Lower lobe of right lung (tissue), 2 donors: ENCODE results near the gene NCOA3. TPM values are rescaled to one million over a fixed set of nuclear protein-coding genes. Genes with fewer than 3 reads are reported as not detected.

Source experiments
- ATAC-seq, 2 donors: fragments of 200-7000 bp; cut with Tn5 transposase; one replicate each; pipeline ENCODE4 v1.9.1; 2020 to 2022; ENCODE audit warnings: mild to moderate bottlenecking in 2 of 2, moderate library complexity in 2 of 2
- DNase-seq: peaks from one replicate; pipeline ENCODE4 v3.0.0-alpha.2; 2020
- H3K27ac ChIP-seq: fragments of 200-600 bp; one replicate; pipeline ENCODE4 v1.8.0; 2022
- H3K27me3 ChIP-seq: fragments of 200-600 bp; one replicate; pipeline ENCODE4 v1.8.0; 2022; ENCODE audit warnings: low read depth
- H3K36me3 ChIP-seq: fragments of 200-600 bp; one replicate; pipeline ENCODE4 v1.8.0; 2022; ENCODE audit warnings: mild to moderate bottlenecking
- H3K4me1 ChIP-seq: fragments of 200-600 bp; one replicate; pipeline ENCODE4 v1.8.0; 2022
- H3K4me3 ChIP-seq: fragments of 200-600 bp; one replicate; pipeline ENCODE4 v1.8.0; 2022; ENCODE audit warnings: mild to moderate bottlenecking
- H3K9me3 ChIP-seq: fragments of 200-600 bp; one replicate; pipeline ENCODE4 v1.8.0; 2022
- intact Hi-C: fragments of 100-400 bp; cut with DNase I; formaldehyde crosslinking; loops from one replicate; pipeline ENCODE4 v1.11.0; 2022
- total RNA-seq: library from RNA; stranded (reverse); fragmentation: NEBNext Ultra II Directional; extraction: Animal tissue kit (Norgen Biotek cat#: 25700); gene quantifications from one replicate; pipeline ENCODE4 v1.2.1, GENCODE V29; 2021
- TF ChIP-seq, protein P1 (sequence below): fragments of 200-600 bp; IDR thresholded peaks from one replicate; pipeline ENCODE4 v1.8.0; 2022; ENCODE audit warnings: antibody characterized with exemption, mild to moderate bottlenecking
- donor health status: DM: no; HTN: yes; CAD: no; lungs with severe emphysema.

The NCOA3 gene
- total RNA-seq, 1 donor from 2014 or later = 42.1 TPM

DNA sequence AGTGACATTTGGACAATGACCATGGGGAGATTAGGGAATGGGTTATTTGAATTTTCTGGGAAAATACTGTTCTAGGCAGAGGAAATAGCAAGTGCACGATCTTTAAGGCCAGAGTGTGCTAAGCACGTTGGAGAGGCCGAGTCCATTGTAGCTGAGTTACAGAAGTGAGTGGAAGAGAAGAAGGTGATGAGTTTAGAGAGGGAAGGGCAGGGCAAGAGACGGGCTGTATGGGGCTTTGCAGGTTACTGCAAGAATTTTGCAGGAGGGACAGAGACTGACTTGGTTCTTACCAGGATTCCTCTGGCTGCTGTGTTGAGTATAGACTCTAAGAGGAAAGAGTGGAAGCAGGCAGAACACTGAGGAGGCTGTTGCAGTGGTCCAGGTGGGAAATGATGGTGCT is 1.1 kb upstream of the NCOA3 start:
- no peaks in the 10 kb centered on the region for H3K36me3 ChIP-seq

DNA sequence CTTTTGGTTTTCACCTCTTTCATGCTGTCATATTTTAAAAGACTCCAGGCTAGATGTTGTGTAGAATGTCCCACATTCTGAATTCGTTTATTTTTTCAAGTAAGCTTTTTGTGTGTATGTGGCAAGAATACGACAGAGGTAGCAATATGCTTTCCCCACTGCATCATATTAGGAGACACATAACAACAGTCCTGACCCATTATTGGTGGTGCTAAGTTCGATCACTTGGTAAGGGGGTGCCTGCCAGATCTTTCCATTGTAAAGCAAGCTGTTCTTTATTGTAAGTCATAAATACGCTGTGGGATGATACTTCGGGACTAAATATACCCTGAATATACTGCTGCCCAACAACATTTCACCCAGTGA is 588 bp upstream of the NCOA3 start:
- ATAC-seq = peak in 1 of 2 donors; percentile 1
- peak overlapping the region; percentile 91 for H3K27ac ChIP-seq
- intact Hi-C loops = no loop called here

More for the DNA sequence above, 1.1 kb upstream of the NCOA3 start:
- Histone ChIP-seq H3K27ac (peak overlapping the region; percentile 91), H3K9me3 (no peaks in the 10 kb centered on the region), H3K4me1 (peaks cover 24% of the 10 kb centered on the region), H3K4me3 (no peak overlapping the region), H3K27me3 (no peaks in the 10 kb centered on the region)
- TF ChIP-seq, protein P1, sequence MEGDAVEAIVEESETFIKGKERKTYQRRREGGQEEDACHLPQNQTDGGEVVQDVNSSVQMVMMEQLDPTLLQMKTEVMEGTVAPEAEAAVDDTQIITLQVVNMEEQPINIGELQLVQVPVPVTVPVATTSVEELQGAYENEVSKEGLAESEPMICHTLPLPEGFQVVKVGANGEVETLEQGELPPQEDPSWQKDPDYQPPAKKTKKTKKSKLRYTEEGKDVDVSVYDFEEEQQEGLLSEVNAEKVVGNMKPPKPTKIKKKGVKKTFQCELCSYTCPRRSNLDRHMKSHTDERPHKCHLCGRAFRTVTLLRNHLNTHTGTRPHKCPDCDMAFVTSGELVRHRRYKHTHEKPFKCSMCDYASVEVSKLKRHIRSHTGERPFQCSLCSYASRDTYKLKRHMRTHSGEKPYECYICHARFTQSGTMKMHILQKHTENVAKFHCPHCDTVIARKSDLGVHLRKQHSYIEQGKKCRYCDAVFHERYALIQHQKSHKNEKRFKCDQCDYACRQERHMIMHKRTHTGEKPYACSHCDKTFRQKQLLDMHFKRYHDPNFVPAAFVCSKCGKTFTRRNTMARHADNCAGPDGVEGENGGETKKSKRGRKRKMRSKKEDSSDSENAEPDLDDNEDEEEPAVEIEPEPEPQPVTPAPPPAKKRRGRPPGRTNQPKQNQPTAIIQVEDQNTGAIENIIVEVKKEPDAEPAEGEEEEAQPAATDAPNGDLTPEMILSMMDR = no peak
- DNase-seq (no peak), ATAC-seq (no peak)
- intact Hi-C loops = no loop called here

DNA sequence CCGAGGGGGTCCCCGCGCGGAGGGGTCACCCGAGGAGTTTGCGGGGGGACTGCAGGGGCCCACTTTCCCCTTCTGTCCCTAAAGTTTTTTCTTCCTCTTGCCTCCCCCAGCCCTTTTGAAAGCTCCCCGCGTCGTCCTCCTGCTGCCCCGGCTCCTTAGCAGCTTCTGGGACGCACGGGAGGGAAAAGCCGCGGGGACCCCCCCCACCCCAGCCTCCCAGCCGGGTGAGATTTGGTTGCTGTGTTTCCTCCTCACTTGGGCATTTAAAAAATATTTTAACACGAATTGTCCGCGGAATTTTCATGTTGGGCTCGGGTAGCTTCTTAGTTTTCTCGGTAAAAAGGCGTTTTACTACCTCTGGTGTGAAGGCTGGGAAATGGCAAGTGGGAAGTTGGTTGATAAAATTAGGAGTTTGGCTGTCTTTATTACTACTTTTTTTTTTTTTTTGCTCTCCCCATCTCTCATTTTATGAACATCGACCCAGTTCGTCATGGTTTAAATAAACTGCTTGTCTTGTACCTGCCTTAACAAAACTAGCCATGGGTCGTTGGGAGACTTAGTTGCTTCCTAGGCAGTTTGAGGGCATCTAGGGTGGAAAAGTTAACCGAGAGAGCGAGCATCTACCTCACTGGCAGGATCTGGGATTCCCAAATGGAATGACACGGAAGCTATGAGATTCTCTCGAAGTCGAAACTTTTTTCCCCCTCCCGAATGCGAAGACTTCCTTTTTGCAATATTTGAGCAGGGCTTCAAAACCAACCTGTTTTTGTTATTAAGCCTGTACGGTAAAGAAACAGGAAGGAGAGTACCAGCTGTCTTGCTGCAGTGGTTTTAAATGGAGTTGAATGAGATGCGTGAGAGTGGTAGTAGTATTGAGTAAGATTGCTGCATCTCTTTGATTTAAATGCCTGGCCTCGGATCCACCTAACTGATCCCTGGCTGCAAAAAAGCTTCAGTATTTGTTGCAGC is 868 bp downstream of the NCOA3 start:
- Histone ChIP-seq H3K27ac (peak overlapping the region; percentile 91), H3K4me3 (peak overlapping the region; percentile 96), H3K4me1 (peaks cover 29% of the 10 kb centered on the region), H3K9me3 (no peaks in the 10 kb centered on the region), H3K36me3 (no peaks in the 10 kb centered on the region), H3K27me3 (no peaks in the 10 kb centered on the region)
- intact Hi-C loops = no loop called here
- TF ChIP-seq, protein P1 = no peak
- DNase-seq (peak; percentile 60), ATAC-seq (peak; percentile 41 to 68)

More for the DNA sequence above, 588 bp upstream of the NCOA3 start:
- DNase-seq = no peak
- TF ChIP-seq, protein P1 = no peak
- Histone ChIP-seq H3K4me3 (peak overlapping the region; percentile 96), H3K36me3 (no peaks in the 10 kb centered on the region), H3K27me3 (no peaks in the 10 kb centered on the region), H3K4me1 (peaks cover 29% of the 10 kb centered on the region), H3K9me3 (no peaks in the 10 kb centered on the region)

DNA sequence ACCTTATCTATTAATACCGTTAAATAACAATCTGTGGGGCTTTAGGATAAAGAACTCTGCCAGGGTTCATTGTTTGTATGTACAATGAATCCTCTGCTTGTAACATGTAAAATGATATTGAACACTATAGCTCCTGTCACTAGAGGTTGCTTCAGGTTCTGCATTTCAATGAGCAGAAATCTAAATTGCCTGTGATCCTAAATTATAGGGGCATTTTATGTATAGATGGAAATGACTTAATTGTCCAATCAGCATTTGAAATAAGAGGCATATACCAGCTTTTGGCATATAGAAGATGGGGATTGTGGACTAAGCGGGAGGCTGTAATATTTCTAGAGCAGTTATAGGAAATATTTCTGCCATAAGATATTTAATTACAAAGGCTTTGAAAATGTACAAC is 2.0 kb downstream of the NCOA3 start:
- Histone ChIP-seq H3K27me3 (no peaks in the 10 kb centered on the region), H3K36me3 (no peaks in the 10 kb centered on the region), H3K4me3 (peak overlapping the region; percentile 96), H3K4me1 (peaks cover 39% of the 10 kb centered on the region), H3K9me3 (no peaks in the 10 kb centered on the region), H3K27ac (no peak overlapping the region)
- intact Hi-C loops = no loop called here
- DNase-seq = no peak
- TF ChIP-seq, protein P1 = no peak
- no peak for ATAC-seq

DNA sequence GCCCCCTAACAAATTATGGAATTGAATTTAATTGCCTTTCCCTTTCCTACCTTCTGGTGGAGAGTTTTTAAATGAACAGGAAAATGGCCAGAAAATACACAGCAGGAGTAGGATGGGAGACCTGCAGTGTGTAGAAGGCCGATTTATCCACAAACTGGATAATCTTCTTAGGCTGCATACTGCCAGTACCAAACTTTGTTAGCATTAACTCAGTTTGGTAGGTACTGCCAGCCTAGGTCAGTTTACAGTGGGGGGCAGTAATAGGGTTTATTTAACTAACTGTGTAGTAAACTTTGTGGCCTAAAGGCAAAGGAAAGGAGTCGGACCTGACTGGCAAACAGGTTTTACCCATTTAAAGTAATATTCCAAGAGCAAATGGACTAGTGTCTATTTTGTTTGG is 4.6 kb downstream of the NCOA3 start:
- Histone ChIP-seq H3K27ac (no peak overlapping the region), H3K36me3 (no peaks in the 10 kb centered on the region), H3K4me3 (no peak overlapping the region), H3K27me3 (no peaks in the 10 kb centered on the region), H3K4me1 (peaks cover 36% of the 10 kb centered on the region), H3K9me3 (no peaks in the 10 kb centered on the region)
- no peak for DNase-seq
- TF ChIP-seq, protein P1 = no peak
- intact Hi-C loops = no loop called here
- no peak for ATAC-seq
